Transverse colon (tissue), 4 donors: ENCODE data around the gene KRTAP10-3. TPM values are rescaled to one million over a fixed set of nuclear protein-coding genes. Genes with fewer than 3 reads are reported as not detected.
A peak's percentile ranks its signal among the peaks of the same experiment; 100 is the strongest.
"Not testable (repeated sequence)": the region's sequence is repeated elsewhere in the genome, so short reads cannot be mapped to it uniquely, and the experiment has no call there.

ENCODE experiments used
- DNase-seq: peaks from one replicate; pipeline ENCODE4 v3.0.0-alpha.2; 2019
- H3K27ac ChIP-seq, 4 donors: fragments of 200-600 bp; sonication (generic); 2 replicates each; pipeline ENCODE4 v1.5.1; 2016 to 2018; ENCODE audit warnings: inconsistent platforms in 4 of 4
- H3K27me3 ChIP-seq: fragments of 200-600 bp; sonication (generic); 2 replicates; pipeline ENCODE4 v1.5.1; 2017; ENCODE audit warnings: inconsistent platforms
- H3K36me3 ChIP-seq, 4 donors: fragments of 200-600 bp; sonication (generic); 2 replicates each; pipeline ENCODE4 v1.5.1; 2017 to 2019; ENCODE audit warnings: inconsistent platforms in 4 of 4
- H3K4me1 ChIP-seq, 4 donors: fragments of 200-600 bp; sonication (generic); 2 replicates each; pipeline ENCODE4 v1.5.1; 2017 to 2020; ENCODE audit warnings: inconsistent platforms in 4 of 4
- H3K4me3 ChIP-seq, 4 donors: fragments of 200-600 bp; sonication (generic); 1 replicate in 1 of 4; 2 replicates in 3 of 4; pipeline versions ENCODE4 v1.5.1 to v1.6.1; 2017 to 2019; ENCODE audit warnings: inconsistent platforms in 4 of 4
- H3K9me3 ChIP-seq, 2 donors: fragments of 200-600 bp; sonication (generic); 2 replicates each; pipeline ENCODE4 v1.5.1; 2017 to 2019; ENCODE audit warnings: inconsistent platforms in 2 of 2
- EP300 ChIP-seq: sonication (generic); formaldehyde crosslinking; IDR thresholded peaks from one replicate; pipeline ENCODE4 v1.6.1; 2017; ENCODE audit warnings: antibody characterized with exemption, low read depth
- POLR2A ChIP-seq: fragments of 450-650 bp; IDR thresholded peaks from one replicate; pipeline ENCODE4 v1.6.1; 2016; ENCODE audit warnings: antibody characterized with exemption, mild to moderate bottlenecking, moderate library complexity
- POLR2AphosphoS5 ChIP-seq, 3 donors: sonication (generic); formaldehyde crosslinking; IDR thresholded peaks; one replicate each; pipeline ENCODE4 v1.6.1; 2016; ENCODE audit warnings: antibody characterized with exemption in 3 of 3
- WGBS, 2 donors: methylation state at CpG; one replicate each; pipeline ENCODE4 v1.1.5; 2018; ENCODE audit warnings: low coverage in 1 of 2; 5-methylcytosine and 5-hydroxymethylcytosine counted together
- in situ Hi-C, 4 donors: fragments of 200-750 bp; cut with MboI; loops; one replicate each; pipeline versions ENCODE4 v1.15.0 to v1.15.1; 2017; ENCODE audit warnings: low sequenced_read_pairs in 3 of 4, low pct_ligation_motif_present in 1 of 4, low pct_unique_long_range_greater_than_20kb in 1 of 4
- intact Hi-C: fragments of 100-400 bp; cut with DNase I; formaldehyde crosslinking; loops from one replicate; pipeline ENCODE4 v1.15.1; 2023; ENCODE audit warnings: low total_unique reads
- total RNA-seq, 4 donors: library from RNA; depleted of rRNA; stranded (reverse); fragments of >200 nt; gene quantifications; one replicate each; pipeline ENCODE4 v1.1.0, GENCODE V29; 2016
- TF ChIP-seq, protein P1 (sequence below), 5 experiments: fragments of 200-600 bp in 3 of 5; fragments of 450-650 bp in 2 of 5; sonication (generic) in 3 of 5; IDR thresholded peaks; 1 replicate in 2 of 5; 2 replicates in 3 of 5; pipeline ENCODE4 v1.5.1; 2016 to 2017; ENCODE audit warnings: antibody characterized with exemption in 5 of 5, inconsistent platforms in 3 of 5, mild to moderate bottlenecking in 2 of 5, moderate library complexity in 1 of 5

KRTAP10-3 gene
- total RNA-seq, 4 donors from 2014 or later = not detected

DNA sequence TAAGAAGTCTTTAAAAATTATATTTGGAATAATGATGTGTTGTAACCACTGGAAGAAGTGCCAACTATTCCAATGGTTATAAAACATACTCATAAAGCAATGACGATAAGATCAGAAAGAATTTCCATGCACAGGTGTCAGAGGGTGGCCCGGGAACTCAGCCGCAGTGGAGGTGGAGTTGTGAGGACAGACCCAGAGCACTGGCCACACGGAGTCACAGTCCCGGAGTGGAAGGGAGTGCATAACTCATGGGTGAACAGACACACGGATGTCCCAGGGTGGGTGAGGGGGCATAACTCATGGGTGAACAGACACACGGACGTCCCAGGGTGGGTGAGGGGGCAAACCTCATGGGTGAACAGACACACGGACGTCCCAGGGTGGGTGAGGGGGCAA lies 17.4 kb upstream of the KRTAP10-3 start:
- Histone ChIP-seq H3K27me3 (peaks cover 4% of the 10 kb centered on the region), H3K4me3 (no peak overlapping the region), H3K27ac (no peak overlapping the region), H3K36me3 (no peaks in the 10 kb centered on the region), H3K9me3 (peaks cover 3 to 4% of the 10 kb centered on the region in 2 donors), H3K4me1 (peaks cover 0 to 11% (median 8%) of the 10 kb centered on the region in 4 donors)
- in situ Hi-C loops (loop anchor here in 2 of 4 donors (25.0 kb wide), 1 partner anchor 111 kb away; the partner anchor contains the start of genes KRTAP10-12 (in 2 of the 2) and KRTAP12-1 (in 2 of the 2)), intact Hi-C loops (no loop called here)
- TF ChIP-seq POLR2AphosphoS5 (IDR thresholded peaks at IDR 0.05) (no peak), POLR2A (no peak), EP300 (no peak)
- TF ChIP-seq, protein P1, sequence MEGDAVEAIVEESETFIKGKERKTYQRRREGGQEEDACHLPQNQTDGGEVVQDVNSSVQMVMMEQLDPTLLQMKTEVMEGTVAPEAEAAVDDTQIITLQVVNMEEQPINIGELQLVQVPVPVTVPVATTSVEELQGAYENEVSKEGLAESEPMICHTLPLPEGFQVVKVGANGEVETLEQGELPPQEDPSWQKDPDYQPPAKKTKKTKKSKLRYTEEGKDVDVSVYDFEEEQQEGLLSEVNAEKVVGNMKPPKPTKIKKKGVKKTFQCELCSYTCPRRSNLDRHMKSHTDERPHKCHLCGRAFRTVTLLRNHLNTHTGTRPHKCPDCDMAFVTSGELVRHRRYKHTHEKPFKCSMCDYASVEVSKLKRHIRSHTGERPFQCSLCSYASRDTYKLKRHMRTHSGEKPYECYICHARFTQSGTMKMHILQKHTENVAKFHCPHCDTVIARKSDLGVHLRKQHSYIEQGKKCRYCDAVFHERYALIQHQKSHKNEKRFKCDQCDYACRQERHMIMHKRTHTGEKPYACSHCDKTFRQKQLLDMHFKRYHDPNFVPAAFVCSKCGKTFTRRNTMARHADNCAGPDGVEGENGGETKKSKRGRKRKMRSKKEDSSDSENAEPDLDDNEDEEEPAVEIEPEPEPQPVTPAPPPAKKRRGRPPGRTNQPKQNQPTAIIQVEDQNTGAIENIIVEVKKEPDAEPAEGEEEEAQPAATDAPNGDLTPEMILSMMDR (IDR thresholded peaks at IDR 0.05) = no peak
- no peak for DNase-seq
- 65 to 79% methylated on average over 5 to 8 of the region's 10 CpGs for WGBS, 2 donors

DNA sequence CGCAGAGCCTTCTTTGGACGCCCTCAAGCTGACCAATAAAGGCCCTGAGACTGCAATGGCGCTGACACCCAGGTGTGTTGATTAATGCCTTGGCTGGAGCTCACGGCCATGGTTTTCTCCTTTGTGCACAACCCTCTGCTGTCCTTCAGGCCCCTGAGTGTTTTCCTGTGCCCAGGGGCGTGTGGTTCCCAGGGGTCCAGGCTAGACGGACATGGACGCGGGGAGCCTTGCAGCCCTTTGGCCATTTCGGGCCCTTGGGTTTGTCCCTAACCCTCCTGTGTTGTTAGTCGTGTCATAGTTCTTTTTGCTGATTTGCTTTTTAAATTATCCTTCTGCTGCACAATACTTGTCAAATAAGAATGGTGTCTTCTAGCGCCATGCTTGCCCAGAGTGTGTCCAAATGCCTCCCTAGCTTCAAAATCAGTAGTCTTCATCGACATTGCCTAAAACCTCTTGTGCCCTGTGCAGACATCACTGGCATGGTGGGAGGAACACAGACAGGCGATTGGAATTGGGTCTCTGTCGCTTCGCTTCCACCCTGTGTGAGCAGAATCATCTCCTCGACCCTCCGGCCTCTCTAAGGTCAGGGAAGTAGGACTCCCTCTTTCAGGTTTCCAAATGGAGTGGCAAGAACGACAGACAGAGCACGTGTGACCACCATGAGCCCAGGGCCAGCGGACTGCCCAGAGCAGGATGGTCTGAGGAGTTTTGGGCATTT lies 16.9 kb upstream of the KRTAP10-3 start:
- no peak for DNase-seq
- Histone ChIP-seq H3K27ac (peak overlapping the region in 2 of 4 donors; percentile 11 to 61), H3K27me3 (peaks cover 4% of the 10 kb centered on the region), H3K4me1 (peaks cover 0 to 11% (median 8%) of the 10 kb centered on the region in 4 donors), H3K9me3 (no peaks in the 10 kb centered on the region), H3K4me3 (no peak overlapping the region), H3K36me3 (no peaks in the 10 kb centered on the region)
- in situ Hi-C loops (loop anchor here in 2 of 4 donors (25.0 kb wide), 1 partner anchor 112 kb away; the partner anchor contains the start of genes KRTAP10-12 (in 2 of the 2) and KRTAP12-1 (in 2 of the 2)), intact Hi-C loops (no loop called here)
- 85% methylated on average over 20 of the region's 20 CpGs; no CpG with 5 or more reads in 1 of the 2 donors for WGBS, 2 donors
- no peak for TF ChIP-seq POLR2AphosphoS5 (IDR thresholded peaks at IDR 0.05)
- TF ChIP-seq POLR2A = no peak

DNA sequence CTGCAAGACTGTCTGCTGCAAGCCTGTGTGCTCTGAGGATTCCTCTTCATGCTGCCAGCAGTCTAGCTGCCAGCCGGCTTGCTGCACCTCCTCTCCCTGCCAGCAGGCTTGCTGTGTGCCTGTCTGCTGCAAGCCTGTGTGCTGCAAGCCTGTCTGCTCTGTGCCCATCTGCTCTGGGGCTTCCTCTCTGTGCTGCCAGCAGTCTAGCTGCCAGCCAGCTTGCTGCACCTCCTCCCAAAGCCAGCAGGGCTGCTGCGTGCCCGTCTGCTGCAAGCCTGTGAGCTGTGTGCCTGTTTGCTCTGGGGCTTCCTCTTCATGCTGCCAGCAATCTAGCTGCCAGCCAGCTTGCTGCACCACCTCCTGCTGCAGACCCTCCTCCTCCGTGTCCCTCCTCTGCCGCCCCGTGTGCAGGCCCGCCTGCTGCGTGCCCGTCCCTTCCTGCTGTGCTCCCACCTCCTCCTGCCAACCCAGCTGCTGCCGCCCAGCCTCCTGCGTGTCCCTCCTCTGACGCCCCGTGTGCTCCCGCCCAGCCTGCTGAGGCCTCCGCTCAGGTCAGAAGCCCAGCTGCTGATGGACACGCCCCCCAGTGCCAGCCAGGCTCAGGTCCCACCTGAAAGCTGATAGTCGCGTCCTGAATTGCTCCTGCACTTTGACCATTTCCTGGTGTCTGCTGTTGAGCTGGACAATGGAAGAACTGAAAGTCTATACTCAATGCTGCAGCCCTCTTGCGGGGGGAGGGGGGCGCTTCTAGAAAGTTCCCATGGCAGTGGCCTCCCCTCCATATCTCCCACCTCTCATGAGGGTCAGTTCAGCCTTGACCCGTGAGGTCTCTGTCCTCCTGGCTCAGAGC lies 16.1 kb upstream of the KRTAP10-3 start:
- peaks cover 0 to 11% (median 8%) of the 10 kb centered on the region in 4 donors for H3K4me1 ChIP-seq
- intact Hi-C loops = no loop called here
- H3K4me3 ChIP-seq = peak overlapping the region in 2 of 4 donors; percentile 17 to 24
- H3K27me3 ChIP-seq = peaks cover 4% of the 10 kb centered on the region
- DNase-seq = peak; percentile 77
- WGBS, 2 donors = 34% methylated on average over 19 of the region's 21 CpGs; no CpG with 5 or more reads in 1 of the 2 donors
- no peaks in the 10 kb centered on the region for H3K9me3 ChIP-seq
- peak overlapping the region in 2 of 4 donors; percentile 11 to 61 for H3K27ac ChIP-seq
- H3K36me3 ChIP-seq = no peaks in the 10 kb centered on the region
- in situ Hi-C loops = loop anchor here in 2 of 4 donors (25.0 kb wide), 1 partner anchor 113 kb away; the partner anchor contains the start of genes KRTAP10-12 (in 2 of the 2) and KRTAP12-1 (in 2 of the 2)
- TF ChIP-seq POLR2A = no peak
- no peak for TF ChIP-seq POLR2AphosphoS5 (IDR thresholded peaks at IDR 0.05)
- TF ChIP-seq, protein P1 (IDR thresholded peaks at IDR 0.05) = peak in 2 of 5 experiments; percentile 15 to 16
- no peak for TF ChIP-seq EP300

DNA sequence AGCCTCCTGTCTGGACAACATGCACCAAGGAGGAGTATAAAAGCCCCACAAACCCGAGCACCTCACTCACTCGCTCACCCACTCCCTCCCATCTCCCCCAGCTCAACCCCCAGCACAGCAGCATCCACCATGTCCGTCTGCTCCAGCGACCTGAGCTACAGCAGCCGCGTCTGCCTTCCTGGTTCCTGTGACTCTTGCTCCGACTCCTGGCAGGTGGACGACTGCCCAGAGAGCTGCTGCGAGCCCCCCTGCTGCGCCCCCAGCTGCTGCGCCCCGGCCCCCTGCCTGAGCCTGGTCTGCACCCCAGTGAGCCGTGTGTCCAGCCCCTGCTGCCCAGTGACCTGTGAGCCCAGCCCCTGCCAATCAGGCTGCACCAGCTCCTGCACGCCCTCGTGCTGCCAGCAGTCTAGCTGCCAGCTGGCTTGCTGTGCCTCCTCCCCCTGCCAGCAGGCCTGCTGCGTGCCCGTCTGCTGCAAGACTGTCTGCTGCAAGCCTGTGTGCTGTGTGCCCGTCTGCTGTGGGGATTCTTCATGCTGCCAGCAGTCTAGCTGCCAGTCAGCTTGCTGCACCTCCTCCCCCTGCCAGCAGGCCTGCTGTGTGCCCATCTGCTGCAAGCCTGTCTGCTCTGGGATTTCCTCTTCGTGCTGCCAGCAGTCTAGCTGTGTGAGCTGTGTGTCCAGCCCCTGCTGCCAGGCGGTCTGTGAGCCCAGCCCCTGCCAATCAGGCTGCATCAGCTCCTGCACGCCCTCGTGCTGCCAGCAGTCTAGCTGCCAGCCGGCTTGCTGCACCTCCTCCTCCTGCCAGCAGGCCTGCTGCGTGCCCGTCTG lies 15.2 kb upstream of the KRTAP10-3 start, which contains the start of gene KRTAP10-4:
Gene KRTAP10-4 (plus strand): TSS at position 100 of the 827 bp plus-strand sequence. CDS start 30 bp downstream, at position 130.
- Histone ChIP-seq H3K4me3 (peak within 1 kb of the TSS in 2 of 4 donors; percentile 17 to 24), H3K4me1 (peaks cover 0 to 11% (median 8%) of the 10 kb centered on the region in 4 donors), H3K27ac (peak within 1 kb of the TSS in 1 of 4 donors; percentile 61)
- in situ Hi-C loops, intact Hi-C loops, H3K27me3 ChIP-seq, H3K9me3 ChIP-seq, H3K36me3 ChIP-seq, DNase-seq: not testable (repeated sequence)
- WGBS, 2 donors = 36% methylated on average over 15 of the region's 25 CpGs; no CpG with 5 or more reads in 1 of the 2 donors
